GM19467 (cell line): ENCODE measurements around the gene TMCC3.
"Not testable (repeated sequence)": the region's sequence is repeated elsewhere in the genome, so short reads cannot be mapped to it uniquely, and the experiment has no call there.

Experiments
- ATAC-seq: cut with Tn5 transposase; IDR thresholded peaks from one replicate; pipeline ENCODE4 v1.9.1; 2021; ENCODE audit warnings: mild to moderate bottlenecking, moderate library complexity; ENCODE audit not compliant: unreplicated experiment

The TMCC3 gene

GRCh38 chr12:94575645-94576403 is 74.5 kb downstream of the TMCC3 start:
- ATAC-seq: no peak

GRCh38 chr12:94575024-94575423 is 75.3 kb downstream of the TMCC3 start:
- no peak for ATAC-seq

GRCh38 chr12:94571556-94571955 is 78.8 kb downstream of the TMCC3 start:
- no peak for ATAC-seq

- no peak for ATAC-seq
Measured at GRCh38 chr12:94570161-94570560, 80.2 kb downstream of the TMCC3 start.

GRCh38 chr12:94567761-94568160 is 82.6 kb downstream of the TMCC3 start:
- no peak for ATAC-seq

GRCh38 chr12:94566345-94566744 is 84.0 kb downstream of the TMCC3 start:
- no peak for ATAC-seq

GRCh38 chr12:94565683-94566082 is 84.7 kb downstream of the TMCC3 start:
- ATAC-seq: no peak

GRCh38 chr12:94563286-94563685 is 87.1 kb downstream of the TMCC3 start:
- ATAC-seq: no peak

GRCh38 chr12:94561943-94562411 is 88.4 kb downstream of the TMCC3 start:
- ATAC-seq: peak; percentile 78

GRCh38 chr12:94560431-94561221 is 89.7 kb downstream of the TMCC3 start:
- peak; percentile 66 for ATAC-seq

GRCh38 chr12:94558612-94559011 is 91.7 kb downstream of the TMCC3 start:
- ATAC-seq: no peak

- no peak for ATAC-seq
Measured at GRCh38 chr12:94557746-94558295, 92.5 kb downstream of the TMCC3 start.

- ATAC-seq: no peak
Measured at GRCh38 chr12:94555687-94556086, 94.7 kb downstream of the TMCC3 start.

GRCh38 chr12:94553875-94554274 is 96.5 kb downstream of the TMCC3 start:
- ATAC-seq: no peak

- no peak for ATAC-seq
Measured at GRCh38 chr12:94553130-94553519, 97.2 kb downstream of the TMCC3 start.

GRCh38 chr12:94551810-94552209 is 98.5 kb downstream of the TMCC3 start:
- ATAC-seq: no peak

GRCh38 chr12:94550964-94551363 is 99.4 kb downstream of the TMCC3 start:
- ATAC-seq: no peak

GRCh38 chr12:94548833-94549232 is 101.5 kb downstream of the TMCC3 start:
- not testable (repeated sequence) for ATAC-seq

- no peak for ATAC-seq
Measured at GRCh38 chr12:94545935-94546771, 104.2 kb downstream of the TMCC3 start.

GRCh38 chr12:94544355-94544754 is 106.0 kb downstream of the TMCC3 start:
- no peak for ATAC-seq

- ATAC-seq: no peak
Measured at GRCh38 chr12:94538318-94538717, 112.0 kb downstream of the TMCC3 start.
